RPMI7951 (cell line): ENCODE measurements around the gene OPRL1. TPM values are rescaled to one million over a fixed set of nuclear protein-coding genes. Genes with fewer than 3 reads are reported as not detected.

Experiments
- DNase-seq: peaks from one replicate; pipeline ENCODE4 v3.0.0-alpha.2; 2012; ENCODE audit warnings: low read depth
- total RNA-seq: library from RNA; depleted of rRNA; stranded (reverse); fragments of >200 nt; shearing (Covaris generic); gene quantifications from 2 replicates; pipeline ENCODE4 v1.2.3, GENCODE V29; 2014; rRNA removed

The OPRL1 gene
- total RNA-seq = 0.29 and 0.84 TPM in 2 replicates

DNA sequence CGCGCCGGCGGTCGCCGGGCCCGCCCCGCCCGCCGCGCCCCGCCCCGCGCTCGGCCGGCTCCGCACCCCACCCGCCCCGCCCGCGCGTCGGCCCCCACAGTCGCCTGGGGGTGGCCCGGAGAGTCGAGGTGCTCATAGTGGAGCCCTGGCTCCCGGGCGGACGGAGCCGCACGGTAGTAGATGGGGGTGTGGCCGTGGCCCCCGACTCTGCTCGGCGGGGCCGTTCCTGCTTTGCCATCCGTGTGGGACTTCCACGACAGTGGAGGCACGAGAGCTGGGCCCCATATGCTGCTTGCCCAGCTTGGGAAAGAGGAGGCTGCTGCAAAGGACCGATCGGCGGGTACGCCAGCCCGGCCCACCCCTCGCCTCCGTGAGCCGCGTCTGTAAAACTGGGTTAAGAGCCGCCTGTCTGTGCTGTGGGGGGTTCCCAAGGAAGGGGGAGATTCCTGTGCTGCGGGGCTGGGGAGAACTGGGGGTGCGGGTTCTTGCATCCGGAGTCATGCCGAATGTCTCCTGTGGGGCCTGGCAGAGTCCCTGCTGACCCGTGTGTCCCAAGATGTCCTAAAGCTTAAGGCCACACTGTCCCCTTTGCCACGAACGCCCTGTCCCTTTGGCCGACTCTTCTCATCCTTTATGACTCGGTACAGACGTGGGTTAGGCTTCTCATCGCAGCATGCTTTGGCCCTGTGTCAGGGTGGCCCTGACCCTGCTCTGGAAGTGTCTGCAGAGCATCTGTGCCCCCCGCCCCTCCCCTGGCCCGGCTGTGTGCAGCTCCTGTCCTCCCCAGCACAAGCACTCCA, at the start of gene OPRL1:
OPRL1 (plus strand) TSS at position 70 of the 800 bp plus-strand sequence. CDS start 12,639 bp downstream, outside the sequence.
- no peak for DNase-seq

DNA sequence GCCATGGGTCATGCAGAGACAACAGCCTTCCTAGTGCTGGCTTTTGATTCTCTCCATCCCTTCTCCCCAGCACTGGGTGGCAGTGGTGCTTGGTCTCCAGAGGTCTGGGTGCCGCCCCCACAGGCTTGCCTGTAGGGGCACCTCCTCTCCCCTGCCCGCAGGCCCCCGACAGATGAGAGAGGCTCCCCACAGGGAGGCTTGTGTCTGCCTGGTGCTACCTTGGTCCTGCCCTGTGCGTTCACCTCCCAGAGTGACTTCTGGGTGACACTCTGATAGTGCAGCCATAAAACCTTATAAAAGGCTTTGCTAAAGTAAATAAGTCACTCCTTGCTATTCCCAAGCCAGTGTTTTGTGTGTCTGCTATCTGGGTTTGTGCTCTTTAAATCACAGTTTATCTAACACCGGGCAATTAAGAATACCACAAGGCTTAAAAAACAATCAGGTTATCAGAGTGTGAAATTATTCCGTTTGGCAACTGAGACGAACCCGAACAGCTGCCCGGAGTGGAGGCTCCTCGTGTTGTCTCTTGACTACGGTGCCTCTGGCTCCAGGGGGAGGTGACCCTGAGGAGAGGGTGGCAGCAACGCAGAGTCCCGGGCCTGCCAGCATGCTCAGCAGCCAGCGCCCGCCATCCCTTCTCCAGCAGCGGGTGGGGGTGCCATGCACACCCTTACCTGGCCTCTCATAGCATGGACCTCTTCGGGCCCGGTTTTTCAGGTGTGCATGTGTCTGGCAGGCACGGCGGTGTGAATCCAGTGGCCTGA, 49.3 kb upstream of the OPRL1 start:
- DNase-seq = no peak

DNA sequence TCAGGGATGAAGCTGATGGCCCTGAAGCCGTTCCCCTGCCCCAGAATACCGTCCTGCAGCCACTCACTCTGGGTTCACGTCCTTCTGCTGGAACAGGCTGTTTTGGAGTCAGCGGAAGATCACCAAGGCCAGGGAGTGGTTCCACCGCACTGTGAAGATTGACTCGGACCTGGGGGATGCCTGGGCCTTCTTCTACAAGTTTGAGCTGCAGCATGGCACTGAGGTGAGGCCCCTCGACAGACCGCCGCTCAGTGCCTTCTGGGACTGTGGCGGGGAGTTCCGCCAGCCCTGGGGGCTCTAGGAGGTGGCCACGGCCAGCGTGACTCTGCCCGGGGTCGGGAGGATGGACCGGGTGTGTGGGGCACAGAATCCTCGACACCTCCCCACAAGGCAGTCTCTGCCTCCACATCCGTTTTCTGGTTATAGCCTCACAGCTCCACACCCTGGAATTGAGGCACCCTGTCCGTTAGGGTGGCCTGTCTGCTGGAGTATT, 48.0 kb upstream of the OPRL1 start:
- no peak for DNase-seq

DNA sequence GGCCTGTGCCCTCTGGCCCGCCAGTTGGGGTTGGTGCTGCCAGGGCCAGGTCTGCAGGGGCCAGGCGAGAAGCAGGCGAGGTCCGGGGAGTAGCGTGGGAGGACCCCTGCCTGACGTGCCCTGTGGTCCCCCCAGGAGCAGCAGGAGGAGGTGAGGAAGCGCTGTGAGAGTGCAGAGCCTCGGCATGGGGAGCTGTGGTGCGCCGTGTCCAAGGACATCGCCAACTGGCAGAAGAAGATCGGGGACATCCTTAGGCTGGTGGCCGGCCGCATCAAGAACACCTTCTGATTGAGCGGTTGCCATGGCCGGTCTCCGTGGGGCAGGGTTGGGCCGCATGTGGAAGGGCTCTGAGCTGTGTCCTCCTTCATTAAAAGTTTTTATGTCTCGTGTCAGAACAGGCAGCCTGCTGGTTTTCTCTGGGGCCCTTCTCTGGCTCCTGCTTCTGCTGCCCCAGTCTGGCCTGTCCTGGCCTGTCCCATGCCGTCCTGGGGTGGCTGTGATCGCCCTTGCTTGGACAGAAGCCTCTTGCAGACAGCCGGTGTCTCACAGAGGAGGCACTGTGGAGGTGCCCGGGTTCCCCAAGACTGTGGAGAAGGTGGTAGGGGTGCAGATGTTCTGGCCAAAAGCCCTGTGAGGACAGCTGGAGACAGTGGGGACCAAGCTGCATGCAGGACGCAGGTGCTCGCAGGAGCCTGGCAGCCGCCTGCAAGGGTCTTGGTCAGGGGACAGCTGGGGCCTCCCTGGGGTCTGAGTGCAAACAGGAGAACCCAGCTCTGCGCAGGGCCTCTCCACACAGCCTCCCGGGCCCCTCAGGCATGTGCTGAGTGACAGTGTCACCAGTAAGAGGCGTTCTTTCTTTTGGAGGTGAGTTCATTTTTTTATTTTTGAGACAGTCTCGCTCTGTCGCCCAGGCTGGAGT, 46.9 kb upstream of the OPRL1 start:
- no peak for DNase-seq

DNA sequence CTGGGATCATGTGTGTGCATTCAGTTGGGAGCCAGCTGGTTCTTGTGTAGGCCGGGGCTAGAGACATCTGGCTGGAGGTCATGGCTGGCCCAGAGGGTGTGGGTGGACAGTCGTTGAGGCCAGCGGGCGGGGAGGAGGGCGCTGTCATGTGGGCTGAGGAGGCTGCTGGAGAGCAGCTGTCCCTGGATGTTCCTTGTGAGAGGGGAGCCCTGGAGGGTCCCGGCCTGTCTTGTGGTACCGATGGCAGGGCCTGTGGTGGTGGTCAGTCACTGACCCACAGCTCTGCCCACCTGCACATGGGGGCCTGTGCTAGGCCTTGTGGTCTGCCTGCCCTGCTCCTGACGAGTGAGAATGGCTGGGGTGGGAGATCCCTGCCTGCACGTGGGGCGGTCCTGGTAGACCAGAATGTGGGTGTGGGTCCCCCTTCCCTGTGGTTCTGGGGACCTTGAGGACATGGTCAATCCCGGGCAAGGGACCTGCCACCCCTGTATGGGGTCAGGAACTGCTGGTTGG, 45.8 kb upstream of the OPRL1 start:
- DNase-seq = peak; percentile 35

DNA sequence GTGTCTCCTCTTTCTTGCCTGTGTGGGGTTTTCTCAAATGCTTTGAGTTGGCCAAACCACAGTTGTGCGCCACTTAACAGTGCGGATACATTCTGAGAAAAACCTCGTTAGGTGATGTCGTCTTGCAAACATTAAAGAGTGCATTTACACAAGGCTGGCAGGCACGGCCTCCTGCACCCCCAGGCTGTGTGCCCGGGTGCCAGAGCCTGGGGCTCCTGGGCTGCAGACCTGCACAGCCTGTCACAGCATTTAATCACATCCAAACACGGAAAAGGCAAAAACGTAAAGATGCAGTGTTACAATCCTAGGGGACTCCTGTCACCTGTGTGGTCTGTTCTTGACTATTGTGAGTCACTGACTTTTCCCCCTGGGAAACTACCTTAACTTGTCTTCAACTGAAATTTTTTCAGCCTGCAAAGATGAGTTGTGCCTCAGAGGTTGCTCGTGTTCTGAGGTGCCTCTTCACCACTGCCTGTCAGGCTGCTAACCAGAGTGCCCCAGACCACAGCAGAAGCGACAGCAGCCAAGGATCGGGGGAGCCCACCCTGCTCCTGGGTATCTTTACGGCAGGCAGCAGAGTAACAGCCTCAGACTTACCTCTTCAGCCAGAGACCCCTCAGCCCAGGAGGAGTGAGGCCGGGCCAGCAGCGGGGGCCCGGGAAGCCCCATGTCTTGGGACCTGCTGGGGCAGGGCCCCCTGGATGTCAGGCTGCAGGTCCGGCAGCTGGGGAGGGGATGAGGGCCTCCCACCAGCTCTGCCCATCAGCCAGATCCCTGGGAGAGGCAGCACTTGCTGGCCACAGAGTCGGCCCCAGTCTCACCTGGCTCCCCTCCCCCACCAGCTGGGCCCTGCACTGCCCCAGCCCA, 44.6 kb upstream of the OPRL1 start:
- no peak for DNase-seq

DNA sequence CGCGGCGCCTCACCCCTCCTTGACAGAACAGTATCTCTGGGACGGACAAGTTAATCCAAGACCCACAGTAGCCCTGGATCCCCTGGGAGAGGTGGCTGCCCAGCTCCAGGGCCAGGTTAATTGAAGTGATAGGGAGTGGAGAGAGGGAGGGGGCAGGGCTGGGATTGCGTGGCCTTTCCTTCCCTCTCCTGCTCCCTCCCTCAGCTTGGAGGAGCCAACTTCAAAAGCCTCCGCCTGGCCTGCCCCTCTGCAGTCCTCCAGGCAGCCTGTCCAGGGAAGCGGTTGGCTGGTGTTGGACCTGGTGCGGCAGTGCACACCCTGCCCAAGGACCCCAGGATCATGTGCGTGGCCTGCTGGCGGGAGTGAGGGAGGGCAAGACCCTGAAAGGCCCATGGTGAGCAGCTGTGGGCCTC, 43.9 kb upstream of the OPRL1 start, which contains the start of gene C20orf204:
C20orf204 (plus strand) TSS at position 250 of the 413 bp plus-strand sequence; CDS start at position 392, 142 bp downstream.
- no peak for DNase-seq

DNA sequence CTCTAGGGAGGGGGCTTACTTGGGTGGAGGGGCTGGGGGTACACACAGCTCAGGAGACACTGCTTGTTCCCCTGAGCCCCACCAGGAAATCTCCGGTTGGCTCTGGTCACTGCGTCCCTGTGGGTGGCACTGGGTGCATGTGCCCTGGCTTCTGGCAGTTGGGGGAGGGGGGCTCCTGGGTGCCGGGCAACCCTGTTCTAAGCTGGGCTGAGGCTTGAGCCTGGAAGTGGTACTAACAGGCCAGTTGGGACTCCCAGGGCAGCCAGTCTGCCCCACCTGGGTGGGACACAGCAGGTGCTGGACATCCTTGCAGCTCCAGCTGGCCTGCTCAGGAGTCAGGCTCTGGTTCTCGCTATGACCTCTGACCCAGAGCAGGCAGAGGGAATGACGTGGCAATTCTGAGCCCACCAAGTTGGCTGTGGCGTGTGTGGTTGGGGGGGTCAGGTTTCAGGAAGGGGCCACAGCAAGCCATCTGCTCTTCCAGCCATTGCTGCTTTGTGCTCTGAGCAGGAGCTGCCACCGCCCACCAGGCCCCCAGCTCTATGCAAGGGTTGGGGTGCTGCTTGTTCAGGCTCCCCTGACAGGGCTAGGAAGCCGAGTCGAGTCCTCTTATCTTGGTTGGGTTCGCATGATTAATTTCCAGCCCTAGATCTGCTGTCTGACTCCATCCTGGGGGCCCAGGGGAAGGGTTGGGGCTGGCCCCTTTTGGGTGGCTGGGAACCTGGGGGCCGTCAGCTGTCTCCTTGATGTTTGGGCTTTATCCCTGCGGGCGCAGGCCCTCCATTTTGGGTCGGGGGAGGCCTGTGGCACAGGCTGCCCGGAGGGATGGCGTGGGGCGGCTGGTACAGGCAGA, 43.3 kb upstream of the OPRL1 start:
- no peak for DNase-seq

DNA sequence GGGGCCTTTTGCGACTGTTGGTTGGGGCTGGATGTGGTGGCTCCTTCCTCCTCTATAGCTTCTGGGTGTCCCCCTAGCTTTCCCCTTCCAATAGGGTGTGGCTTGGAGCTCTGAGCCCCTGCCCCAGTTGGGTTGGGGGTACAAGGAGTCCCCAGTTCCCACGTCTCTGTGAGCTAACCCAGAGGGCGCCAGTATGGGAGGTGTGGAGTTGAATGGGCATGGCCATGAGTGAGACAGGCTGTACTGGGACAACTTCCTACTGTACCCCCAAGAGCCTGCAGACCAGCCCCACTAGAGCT, 42.7 kb upstream of the OPRL1 start:
- no peak for DNase-seq

DNA sequence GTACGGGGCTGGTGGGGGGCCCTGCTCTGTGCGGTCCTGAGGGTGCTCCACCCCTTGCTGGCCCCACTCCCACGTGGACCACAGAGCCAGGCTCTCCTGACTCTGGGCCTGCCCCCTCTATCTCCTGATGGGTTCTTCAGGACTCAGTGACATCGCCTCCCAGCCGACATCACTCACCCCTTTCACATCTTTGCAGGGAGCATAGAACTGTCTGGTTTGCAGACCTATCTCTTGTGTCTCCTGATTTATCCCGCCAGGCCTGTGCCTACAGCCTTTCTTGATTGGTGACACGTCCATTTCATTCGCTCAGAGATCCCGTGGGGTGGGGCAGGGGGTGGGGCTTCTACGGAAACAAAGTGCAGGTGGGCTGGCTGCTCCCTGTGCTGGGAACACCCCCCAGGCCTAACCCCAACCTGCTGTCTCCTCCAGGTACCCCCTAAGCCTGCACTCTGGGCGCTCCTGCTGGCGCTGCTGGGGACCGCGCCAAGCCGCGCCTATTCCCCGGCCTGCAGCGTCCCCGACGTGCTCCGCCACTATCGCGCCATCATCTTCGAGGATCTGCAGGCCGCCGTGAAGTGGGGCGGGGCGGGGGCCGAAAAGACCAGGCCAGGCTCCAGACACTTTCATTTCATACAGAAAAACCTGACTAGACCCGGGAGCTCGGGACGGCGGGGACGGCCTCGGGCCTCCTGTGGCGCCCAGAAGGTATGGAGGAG, 42.2 kb upstream of the OPRL1 start:
- DNase-seq = no peak

DNA sequence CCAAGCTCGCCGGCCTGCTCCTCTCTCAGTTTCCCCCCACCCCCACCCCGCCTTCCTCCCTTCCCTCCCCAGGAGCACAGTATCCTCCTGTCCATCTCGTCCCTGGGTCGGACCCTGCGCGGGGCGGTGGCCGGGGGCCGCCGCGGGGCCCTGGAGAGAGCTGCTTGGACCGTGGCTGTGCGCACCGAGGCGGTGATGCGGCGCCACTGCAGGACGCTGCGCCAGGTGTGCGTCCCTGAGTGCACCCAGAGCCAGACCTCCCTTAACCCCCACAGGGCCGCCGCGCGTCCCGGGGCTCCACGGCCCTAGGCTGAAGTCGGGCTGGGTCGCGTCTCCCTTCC, 41.7 kb upstream of the OPRL1 start:
- DNase-seq = no peak

DNA sequence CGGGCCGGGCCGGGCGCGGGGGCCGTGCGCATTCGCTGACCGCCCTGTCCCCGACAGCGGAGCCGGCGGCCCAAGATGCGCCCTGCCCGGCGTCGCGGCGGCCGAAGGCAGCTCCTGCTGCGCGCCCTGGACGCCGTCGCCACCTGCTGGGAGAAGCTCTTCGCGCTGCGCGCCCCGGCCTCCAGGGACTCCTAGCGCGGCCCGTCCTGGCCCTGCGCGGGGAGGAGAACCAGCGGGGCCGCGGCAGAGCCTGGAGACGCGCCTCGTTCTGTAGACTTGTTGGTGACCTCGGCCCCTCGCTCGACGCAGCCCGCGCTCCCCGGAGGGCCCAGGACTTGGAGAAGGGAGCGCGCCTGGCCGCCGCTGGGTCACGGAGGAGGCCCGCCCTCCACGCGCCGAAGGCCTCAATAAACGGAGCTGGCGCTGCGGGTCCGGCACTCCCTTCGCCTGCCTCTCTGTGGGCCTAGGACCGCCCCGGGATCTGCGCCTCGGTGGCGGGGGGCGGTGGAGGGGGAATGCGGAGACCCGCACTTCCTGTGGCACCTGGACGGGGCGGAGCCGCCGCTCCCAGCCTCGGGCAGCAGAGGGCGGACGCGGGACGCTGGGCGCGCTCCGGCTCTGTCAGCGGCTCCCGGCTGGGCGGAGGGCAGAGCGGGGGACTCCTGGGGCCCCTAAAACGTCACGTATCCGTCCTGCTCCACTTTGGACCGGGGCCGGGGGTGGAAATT, 41.2 kb upstream of the OPRL1 start:
- DNase-seq = peak; percentile 75

DNA sequence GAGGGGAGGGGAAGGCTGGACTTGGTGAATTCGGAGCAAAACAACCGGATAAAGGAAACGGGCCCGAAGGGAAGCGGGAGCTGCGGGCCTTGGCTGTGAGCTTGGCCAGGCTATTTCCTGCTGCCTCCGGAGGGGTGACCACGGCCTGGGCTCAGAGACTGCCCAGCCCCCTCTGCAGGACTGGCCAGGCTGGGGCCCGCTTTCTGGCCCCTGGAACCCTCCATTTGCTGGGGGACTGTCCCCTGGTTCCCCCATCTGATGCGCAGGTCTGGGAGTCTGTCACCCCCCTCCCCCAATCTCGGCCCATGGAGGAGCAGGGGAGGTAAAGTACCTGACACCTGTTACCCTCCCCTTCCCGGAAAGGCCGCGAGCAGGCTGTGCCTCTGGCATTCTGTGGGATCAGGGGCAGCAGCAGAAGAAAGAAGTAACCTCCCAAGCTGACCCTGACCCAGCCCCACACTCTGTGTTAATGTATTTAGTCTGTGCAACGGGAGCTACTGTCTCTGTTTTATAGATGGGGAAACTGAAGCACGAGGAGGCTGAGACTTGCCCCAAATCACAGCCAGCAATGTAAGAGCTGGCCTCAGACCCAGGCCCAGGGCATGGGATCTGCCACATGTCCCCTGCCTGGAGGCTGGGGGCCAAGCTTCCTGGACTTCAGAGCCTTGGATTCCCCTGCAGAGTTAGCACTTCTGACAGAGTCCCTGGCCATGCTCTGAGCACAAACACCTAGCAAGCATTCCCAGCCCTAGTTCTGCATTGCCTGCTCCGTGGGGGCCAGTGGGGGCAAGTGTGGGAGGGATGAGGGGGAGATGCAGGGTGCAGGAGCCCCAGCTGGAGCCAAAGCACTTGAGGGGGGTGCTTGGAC, 40.4 kb upstream of the OPRL1 start:
- DNase-seq = no peak

DNA sequence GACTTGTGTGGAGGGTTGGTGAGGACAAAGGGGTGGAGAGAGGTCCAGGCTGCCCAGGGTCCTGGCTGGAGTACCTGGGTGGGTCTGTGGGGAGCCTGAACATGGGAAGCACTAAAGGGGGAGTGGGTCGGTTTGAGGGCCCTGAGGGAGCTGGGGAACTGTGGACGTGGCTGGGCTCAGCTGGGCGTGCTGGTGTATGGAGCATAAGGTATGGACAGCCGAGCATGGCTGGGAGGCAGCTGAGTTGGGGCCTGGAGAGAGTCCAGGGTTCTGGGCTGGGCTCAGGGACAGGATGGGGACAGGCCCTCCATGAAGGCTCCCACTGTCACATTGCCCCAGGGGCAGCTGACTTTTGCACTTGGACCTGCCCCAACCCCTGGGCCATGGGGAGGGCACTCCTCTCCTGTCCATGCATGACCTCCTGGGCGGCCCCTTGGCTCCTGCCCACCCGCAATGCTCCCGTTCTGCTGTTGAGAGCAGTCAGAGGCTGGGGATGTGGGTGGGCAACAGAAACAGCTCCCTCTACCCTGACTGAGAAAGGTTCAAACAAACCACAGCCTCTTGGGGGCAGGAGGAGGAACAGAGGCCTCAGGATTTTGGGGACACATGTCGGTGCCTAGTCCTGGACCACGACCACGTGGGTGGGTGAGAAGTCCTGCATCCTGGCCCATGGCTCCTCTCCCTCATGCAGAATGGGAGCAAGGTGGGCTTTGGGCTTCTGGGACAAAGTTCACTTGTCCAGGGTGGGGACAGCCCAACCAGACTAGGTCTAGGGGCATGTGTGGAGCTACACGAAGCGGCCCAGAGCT, 39.4 kb upstream of the OPRL1 start:
- DNase-seq = no peak

DNA sequence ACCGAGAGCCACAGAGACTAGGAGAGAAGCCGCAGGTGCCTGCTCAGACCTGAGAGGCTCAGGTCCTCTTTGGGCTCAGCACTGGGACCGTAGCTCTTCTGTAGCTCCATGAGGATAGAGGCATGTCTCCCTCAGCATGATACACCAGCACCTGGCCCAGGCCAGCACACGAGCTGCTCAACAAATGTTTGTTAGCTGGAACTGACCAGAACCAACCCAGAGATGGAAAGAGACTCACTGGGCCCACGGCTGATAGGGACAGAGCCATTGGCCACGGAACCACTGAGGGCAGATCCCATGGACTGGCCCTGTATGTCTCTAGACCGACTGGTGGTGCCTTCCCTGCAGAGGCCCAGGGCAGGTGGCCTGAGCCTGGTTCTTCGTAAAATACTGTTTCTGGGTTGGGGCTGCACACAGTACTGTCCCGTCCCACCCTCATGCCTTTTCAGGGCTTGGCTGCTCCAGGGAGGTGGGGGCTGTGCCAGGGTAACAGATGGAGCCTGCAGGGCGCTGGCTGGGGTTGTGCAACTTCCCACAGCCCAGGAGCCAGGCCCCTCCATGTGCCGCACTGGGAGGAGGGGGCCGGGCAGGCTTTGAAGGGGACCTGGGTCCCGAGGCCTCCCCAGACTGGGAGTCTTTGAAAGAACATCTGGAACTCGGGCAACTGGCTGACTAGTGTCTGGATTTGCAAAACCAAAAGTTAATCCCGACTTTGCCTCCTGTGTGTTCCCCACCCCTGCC, 38.7 kb upstream of the OPRL1 start:
- DNase-seq = no peak

DNA sequence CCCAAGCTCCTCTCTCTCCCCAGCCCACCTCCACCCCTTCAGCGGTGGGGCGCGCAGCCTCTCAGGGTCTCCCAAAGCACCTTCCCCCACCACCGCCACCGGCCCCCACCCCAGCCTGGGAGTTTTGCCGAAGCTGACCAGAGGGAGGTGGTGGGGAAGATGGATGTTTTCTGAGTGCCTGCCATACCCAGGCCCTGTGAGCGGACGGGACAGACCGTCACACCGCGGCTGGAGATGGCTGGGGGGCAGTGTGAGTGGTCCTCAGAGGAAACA, 38.2 kb upstream of the OPRL1 start:
- DNase-seq = no peak
